Measurements from ENCODE around the gene AP3S2.

AP3S2 gene

GRCh38 chr15:89904519-89904918 lies 10.7 kb upstream of the AP3S2 start:
- in situ Hi-C loops (cut with MboI; ENCODE audit: low pct_unique_long_range_greater_than_20kb, low sequenced_read_pairs, unreplicated experiment): no loop called here
- no peak for DNase-seq (ENCODE audit: low spot score)
- TF ChIP-seq, protein P1, sequence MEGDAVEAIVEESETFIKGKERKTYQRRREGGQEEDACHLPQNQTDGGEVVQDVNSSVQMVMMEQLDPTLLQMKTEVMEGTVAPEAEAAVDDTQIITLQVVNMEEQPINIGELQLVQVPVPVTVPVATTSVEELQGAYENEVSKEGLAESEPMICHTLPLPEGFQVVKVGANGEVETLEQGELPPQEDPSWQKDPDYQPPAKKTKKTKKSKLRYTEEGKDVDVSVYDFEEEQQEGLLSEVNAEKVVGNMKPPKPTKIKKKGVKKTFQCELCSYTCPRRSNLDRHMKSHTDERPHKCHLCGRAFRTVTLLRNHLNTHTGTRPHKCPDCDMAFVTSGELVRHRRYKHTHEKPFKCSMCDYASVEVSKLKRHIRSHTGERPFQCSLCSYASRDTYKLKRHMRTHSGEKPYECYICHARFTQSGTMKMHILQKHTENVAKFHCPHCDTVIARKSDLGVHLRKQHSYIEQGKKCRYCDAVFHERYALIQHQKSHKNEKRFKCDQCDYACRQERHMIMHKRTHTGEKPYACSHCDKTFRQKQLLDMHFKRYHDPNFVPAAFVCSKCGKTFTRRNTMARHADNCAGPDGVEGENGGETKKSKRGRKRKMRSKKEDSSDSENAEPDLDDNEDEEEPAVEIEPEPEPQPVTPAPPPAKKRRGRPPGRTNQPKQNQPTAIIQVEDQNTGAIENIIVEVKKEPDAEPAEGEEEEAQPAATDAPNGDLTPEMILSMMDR (IDR thresholded peaks at IDR 0.05; ENCODE audit: extremely low read depth, insufficient read depth, missing control alignments): no peak

DNA sequence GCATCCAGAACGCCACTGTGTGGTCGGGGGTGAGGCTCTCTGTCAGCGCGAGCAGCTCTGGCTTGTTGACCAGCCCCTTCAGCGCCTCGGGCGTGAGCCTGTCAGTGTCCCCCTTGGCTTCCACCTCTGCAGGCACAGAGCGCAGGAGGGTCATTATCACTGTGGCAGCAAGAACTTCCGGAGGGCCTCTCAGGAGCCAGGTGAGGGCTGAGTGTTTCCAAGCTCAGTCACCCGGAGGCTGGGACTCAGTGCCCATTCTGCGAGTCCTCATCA lies 10.0 kb upstream of the AP3S2 start:
- in situ Hi-C loops (cut with MboI; ENCODE audit: low pct_unique_long_range_greater_than_20kb, low sequenced_read_pairs, unreplicated experiment): no loop called here
- no peak for DNase-seq (ENCODE audit: low spot score)
- TF ChIP-seq, protein P1 (IDR thresholded peaks at IDR 0.05; ENCODE audit: extremely low read depth, insufficient read depth, missing control alignments): no peak

GRCh38 chr15:89903015-89903857 lies 9.4 kb upstream of the AP3S2 start:
- no peak for DNase-seq (ENCODE audit: low spot score)
- TF ChIP-seq, protein P1 (IDR thresholded peaks at IDR 0.05; ENCODE audit: extremely low read depth, insufficient read depth, missing control alignments): no peak
- in situ Hi-C loops (cut with MboI; ENCODE audit: low pct_unique_long_range_greater_than_20kb, low sequenced_read_pairs, unreplicated experiment): no loop called here

DNA sequence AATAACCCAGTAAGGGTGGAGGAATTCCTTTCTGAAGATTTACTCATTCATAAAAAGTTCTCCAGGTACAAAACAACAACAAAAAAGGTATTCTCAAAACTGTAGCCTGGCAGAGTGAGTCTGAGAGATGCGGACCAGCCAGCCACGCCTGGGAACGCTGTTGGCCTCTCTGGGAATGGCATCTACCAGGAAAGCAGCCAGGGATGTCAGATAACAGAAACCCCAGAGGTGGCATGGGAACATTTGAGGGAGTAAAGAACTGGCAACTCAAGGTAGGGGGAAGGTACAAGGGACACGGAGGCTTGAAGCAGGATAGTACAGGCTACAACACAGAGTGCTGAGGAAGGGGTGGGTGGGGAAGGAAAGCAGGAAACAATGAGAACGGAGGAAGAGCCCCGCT lies 7.1 kb upstream of the AP3S2 start:
- in situ Hi-C loops (cut with MboI; ENCODE audit: low pct_unique_long_range_greater_than_20kb, low sequenced_read_pairs, unreplicated experiment): no loop called here

GRCh38 chr15:89899951-89900567 lies 6.3 kb upstream of the AP3S2 start:
- TF ChIP-seq, protein P1 (IDR thresholded peaks at IDR 0.05; ENCODE audit: extremely low read depth, insufficient read depth, missing control alignments): no peak
- in situ Hi-C loops (cut with MboI; ENCODE audit: low pct_unique_long_range_greater_than_20kb, low sequenced_read_pairs, unreplicated experiment): loop anchor here (5.0 kb wide), 1 partner anchor 172 kb away; no protein-coding TSS in a partner anchor
- no peak for DNase-seq (ENCODE audit: low spot score)

More for the DNA sequence above, 7.1 kb upstream of the AP3S2 start:
- TF ChIP-seq, protein P1 (IDR thresholded peaks at IDR 0.05; ENCODE audit: extremely low read depth, insufficient read depth, missing control alignments): no peak
- DNase-seq (ENCODE audit: low spot score): no peak

GRCh38 chr15:89899295-89899945 lies 5.6 kb upstream of the AP3S2 start:
- DNase-seq (ENCODE audit: low spot score): no peak
- TF ChIP-seq, protein P1 (IDR thresholded peaks at IDR 0.05; ENCODE audit: extremely low read depth, insufficient read depth, missing control alignments): no peak
- in situ Hi-C loops (cut with MboI; ENCODE audit: low pct_unique_long_range_greater_than_20kb, low sequenced_read_pairs, unreplicated experiment): loop anchor here (5.0 kb wide), 1 partner anchor 173 kb away; no protein-coding TSS in a partner anchor
